BE2C (cell line): ENCODE data around the gene PHACTR4.

Experiments
- DNase-seq: peaks from one replicate; pipeline ENCODE4 v3.0.0-alpha.2; 2020
- H3K27me3 ChIP-seq: fragments of 250-450 bp; sonication (Bioruptor Pico); 2 replicates; pipeline ENCODE4 v1.5.1; 2020; ENCODE audit warnings: mild to moderate bottlenecking
- H3K36me3 ChIP-seq: fragments of 250-450 bp; sonication (Bioruptor Pico); 2 replicates; pipeline ENCODE4 v1.5.1; 2020; ENCODE audit warnings: mild to moderate bottlenecking
- H3K4me1 ChIP-seq: fragments of 250-450 bp; sonication (Bioruptor Pico); 2 replicates; pipeline ENCODE4 v1.5.1; 2020
- H3K4me3 ChIP-seq: 2 replicates; pipeline ENCODE4 v1.5.1; 2011; ENCODE audit warnings: low read depth, low read length
- H3K9me3 ChIP-seq: fragments of 250-450 bp; sonication (Bioruptor Pico); 2 replicates; pipeline ENCODE4 v1.5.1; 2020
- TF ChIP-seq, protein P1 (sequence below): IDR thresholded peaks from 2 replicates; pipeline ENCODE4 v1.5.1; 2012; ENCODE audit warnings: mild to moderate bottlenecking, low read depth, low read length

The PHACTR4 gene

GRCh38 chr1:28328228-28328648, 41.3 kb upstream of the PHACTR4 start:
- TF ChIP-seq, protein P1, sequence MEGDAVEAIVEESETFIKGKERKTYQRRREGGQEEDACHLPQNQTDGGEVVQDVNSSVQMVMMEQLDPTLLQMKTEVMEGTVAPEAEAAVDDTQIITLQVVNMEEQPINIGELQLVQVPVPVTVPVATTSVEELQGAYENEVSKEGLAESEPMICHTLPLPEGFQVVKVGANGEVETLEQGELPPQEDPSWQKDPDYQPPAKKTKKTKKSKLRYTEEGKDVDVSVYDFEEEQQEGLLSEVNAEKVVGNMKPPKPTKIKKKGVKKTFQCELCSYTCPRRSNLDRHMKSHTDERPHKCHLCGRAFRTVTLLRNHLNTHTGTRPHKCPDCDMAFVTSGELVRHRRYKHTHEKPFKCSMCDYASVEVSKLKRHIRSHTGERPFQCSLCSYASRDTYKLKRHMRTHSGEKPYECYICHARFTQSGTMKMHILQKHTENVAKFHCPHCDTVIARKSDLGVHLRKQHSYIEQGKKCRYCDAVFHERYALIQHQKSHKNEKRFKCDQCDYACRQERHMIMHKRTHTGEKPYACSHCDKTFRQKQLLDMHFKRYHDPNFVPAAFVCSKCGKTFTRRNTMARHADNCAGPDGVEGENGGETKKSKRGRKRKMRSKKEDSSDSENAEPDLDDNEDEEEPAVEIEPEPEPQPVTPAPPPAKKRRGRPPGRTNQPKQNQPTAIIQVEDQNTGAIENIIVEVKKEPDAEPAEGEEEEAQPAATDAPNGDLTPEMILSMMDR = no peak
- Histone ChIP-seq H3K4me3 (peak overlapping the region; percentile 71), H3K4me1 (no peaks in the 10 kb centered on the region), H3K36me3 (no peaks in the 10 kb centered on the region), H3K9me3 (no peaks in the 10 kb centered on the region), H3K27me3 (no peaks in the 10 kb centered on the region)
- no peak for DNase-seq

GRCh38 chr1:28329395-28330153, 40.0 kb upstream of the PHACTR4 start:
- Histone ChIP-seq H3K9me3 (no peaks in the 10 kb centered on the region), H3K36me3 (no peaks in the 10 kb centered on the region), H3K4me1 (no peaks in the 10 kb centered on the region), H3K4me3 (peak overlapping the region; percentile 71), H3K27me3 (no peaks in the 10 kb centered on the region)
- TF ChIP-seq, protein P1 = no peak
- DNase-seq = peak; percentile 6

- TF ChIP-seq, protein P1 = no peak
- H3K27me3 ChIP-seq = no peaks in the 10 kb centered on the region
- no peak for DNase-seq
- no peaks in the 10 kb centered on the region for H3K36me3 ChIP-seq
- H3K9me3 ChIP-seq = no peaks in the 10 kb centered on the region
- no peak overlapping the region for H3K4me3 ChIP-seq
- H3K4me1 ChIP-seq = no peaks in the 10 kb centered on the region
These were observed 30.6 kb upstream of the PHACTR4 start for GRCh38 chr1:28338897-28339296.

GRCh38 chr1:28339551-28339950, 30.0 kb upstream of the PHACTR4 start:
- H3K36me3 ChIP-seq = no peaks in the 10 kb centered on the region
- no peaks in the 10 kb centered on the region for H3K4me1 ChIP-seq
- no peaks in the 10 kb centered on the region for H3K9me3 ChIP-seq
- no peak overlapping the region for H3K4me3 ChIP-seq
- TF ChIP-seq, protein P1 = no peak
- no peaks in the 10 kb centered on the region for H3K27me3 ChIP-seq
- no peak for DNase-seq

DNA sequence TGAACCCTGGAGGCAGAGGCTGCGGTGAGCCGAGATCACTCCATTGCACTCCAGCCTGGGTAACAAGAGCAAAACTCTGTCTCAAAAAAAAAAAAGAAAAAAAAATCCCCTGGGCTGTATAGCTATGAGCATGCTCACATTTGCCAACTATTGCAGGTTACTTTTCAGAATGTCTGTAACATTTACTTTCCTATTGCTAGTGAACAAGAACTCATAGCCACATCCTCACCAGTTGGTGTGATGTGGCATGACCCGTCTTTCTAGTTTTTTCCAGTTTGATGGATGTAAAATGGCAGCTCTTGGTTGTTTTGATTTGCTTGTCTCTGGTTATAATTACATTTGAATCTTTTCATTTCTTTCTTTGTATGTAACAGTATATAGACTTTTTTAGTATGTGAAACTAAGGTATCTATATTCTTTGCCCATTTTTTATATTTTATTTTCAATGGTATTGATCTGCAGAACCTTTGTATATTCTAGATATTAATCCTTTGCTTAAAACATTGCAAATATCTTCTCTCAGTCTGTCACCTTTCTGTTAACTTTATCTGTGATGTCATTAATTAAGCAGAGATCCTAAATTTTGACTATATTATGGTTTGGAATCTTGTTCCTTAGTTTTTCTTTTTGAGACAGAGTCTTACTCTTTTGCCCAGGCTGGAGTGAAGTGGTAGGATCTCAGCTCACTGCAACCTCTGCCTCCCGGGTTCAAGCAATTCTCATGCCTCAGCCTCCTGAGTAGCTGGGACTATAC, 29.1 kb upstream of the PHACTR4 start:
- TF ChIP-seq, protein P1 = no peak
- H3K4me3 ChIP-seq = no peak overlapping the region
- no peaks in the 10 kb centered on the region for H3K4me1 ChIP-seq
- H3K9me3 ChIP-seq = no peaks in the 10 kb centered on the region
- H3K27me3 ChIP-seq = no peaks in the 10 kb centered on the region
- no peaks in the 10 kb centered on the region for H3K36me3 ChIP-seq
- DNase-seq = no peak

- Histone ChIP-seq H3K4me1 (no peaks in the 10 kb centered on the region), H3K27me3 (no peaks in the 10 kb centered on the region), H3K36me3 (no peaks in the 10 kb centered on the region), H3K4me3 (no peak overlapping the region), H3K9me3 (no peaks in the 10 kb centered on the region)
- no peak for DNase-seq
- TF ChIP-seq, protein P1 = no peak
These were observed 27.9 kb upstream of the PHACTR4 start for GRCh38 chr1:28341591-28341990.
